Measurements from ENCODE around the gene CLCN4.

DNA sequence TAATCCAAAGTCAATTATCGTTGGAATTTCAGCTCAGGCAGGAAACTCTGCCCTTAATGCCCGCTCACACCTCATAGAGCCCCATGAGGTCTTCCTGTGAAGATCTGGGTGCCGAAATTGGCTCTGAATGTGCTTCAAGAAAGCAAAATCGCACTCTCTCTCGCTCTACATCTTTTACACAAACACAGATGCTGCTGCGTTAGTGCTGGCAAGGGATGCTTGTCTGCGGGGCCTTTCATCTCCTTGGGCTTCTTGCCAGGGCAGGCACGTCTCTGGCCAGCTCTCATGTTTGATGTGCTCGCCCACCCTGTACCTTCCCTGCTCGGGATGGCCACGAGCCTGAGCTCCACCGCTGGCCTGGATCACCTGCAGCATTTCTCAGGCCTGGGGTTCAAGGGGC is 66.5 kb downstream of the CLCN4 start:
- TF ChIP-seq POLR2A (IDR thresholded peaks at IDR 0.05), result no peak
- TF ChIP-seq, protein P1, sequence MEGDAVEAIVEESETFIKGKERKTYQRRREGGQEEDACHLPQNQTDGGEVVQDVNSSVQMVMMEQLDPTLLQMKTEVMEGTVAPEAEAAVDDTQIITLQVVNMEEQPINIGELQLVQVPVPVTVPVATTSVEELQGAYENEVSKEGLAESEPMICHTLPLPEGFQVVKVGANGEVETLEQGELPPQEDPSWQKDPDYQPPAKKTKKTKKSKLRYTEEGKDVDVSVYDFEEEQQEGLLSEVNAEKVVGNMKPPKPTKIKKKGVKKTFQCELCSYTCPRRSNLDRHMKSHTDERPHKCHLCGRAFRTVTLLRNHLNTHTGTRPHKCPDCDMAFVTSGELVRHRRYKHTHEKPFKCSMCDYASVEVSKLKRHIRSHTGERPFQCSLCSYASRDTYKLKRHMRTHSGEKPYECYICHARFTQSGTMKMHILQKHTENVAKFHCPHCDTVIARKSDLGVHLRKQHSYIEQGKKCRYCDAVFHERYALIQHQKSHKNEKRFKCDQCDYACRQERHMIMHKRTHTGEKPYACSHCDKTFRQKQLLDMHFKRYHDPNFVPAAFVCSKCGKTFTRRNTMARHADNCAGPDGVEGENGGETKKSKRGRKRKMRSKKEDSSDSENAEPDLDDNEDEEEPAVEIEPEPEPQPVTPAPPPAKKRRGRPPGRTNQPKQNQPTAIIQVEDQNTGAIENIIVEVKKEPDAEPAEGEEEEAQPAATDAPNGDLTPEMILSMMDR (IDR thresholded peaks at IDR 0.05), result no peak
